HUDEP-2 (cell line): Measurements from ENCODE around the gene KRT20.
A peak's percentile ranks its signal among the peaks of the same experiment; 100 is the strongest.

Experiments
- DNase-seq, 76 experiments: peaks; one replicate each; lab custom pipeline; 2025; ENCODE audit not compliant: unreplicated experiment in 76 of 76; lab: John Stamatoyannopoulos, UW

The KRT20 gene

DNA sequence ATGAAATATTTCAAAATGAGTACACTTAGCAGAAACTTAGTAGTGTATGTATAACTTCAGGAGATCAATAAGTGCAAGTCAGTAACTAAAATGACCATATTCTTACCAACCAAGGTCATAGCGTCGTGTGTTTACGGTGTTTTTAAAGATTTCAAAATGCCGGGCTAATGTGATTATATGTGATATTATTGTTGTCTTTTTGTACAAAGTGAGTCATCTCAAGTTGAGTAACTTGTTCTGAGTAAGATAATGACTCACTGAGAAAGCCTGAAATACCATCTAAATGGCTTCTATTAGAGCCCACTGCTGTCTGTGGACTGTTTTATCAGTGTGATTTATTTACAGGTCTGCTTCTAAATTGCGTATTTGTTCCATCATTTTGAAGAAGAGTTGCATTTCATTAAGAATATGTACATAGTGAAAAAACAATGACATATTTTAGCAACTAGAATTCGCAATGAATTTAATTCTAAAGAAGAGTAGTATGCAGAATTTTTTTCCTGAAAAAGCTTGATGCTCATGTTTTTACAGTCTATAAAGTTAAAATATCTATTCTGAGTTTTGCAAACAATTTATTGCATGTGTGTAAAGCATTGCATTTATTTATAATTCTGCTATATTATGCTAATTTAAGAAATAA lies 30.7 kb downstream of the KRT20 start:
- DNase-seq: no peak

GRCh38 chr17:40852364-40852763 lies 32.7 kb downstream of the KRT20 start:
- no peak for DNase-seq

- no peak for DNase-seq
Measured at GRCh38 chr17:40850293-40850972, 34.6 kb downstream of the KRT20 start.

GRCh38 chr17:40849723-40850122 lies 35.3 kb downstream of the KRT20 start:
- no peak for DNase-seq

DNA sequence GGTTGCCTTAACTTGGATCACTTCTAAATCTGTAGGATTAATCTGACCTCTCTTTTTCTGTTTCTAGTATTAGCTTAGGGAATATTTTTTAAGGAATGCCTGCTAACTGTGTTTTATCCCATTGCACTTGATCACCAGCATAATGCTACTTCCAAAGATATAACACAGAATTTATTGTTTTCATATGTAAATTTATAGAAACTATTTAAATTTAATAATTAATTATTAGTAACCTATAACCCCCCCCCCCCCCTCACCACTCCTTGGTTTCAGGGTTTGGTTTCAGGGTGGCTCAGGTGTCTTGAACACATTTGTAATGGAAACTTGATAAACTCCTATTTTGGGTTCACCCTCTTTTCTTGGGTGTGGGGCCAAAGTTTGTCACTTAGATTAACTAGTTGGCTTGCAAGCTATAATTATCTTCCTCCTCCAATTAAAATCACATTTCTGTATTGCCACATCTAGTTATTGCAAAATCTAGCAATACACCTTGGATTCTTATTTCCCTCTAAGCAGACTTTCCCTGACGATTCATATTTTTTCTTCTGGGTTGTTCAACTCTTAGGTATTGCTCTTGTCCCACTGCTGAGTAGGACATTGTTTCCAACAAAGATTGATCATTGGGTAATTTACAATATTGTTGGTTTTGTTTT lies 36.3 kb downstream of the KRT20 start:
- DNase-seq: no peak

- no peak for DNase-seq
Measured at GRCh38 chr17:40846515-40847144, 38.4 kb downstream of the KRT20 start.

- DNase-seq: peak in 1 of 76 experiments; percentile 5
Measured at GRCh38 chr17:40844671-40845107, 40.4 kb downstream of the KRT20 start.

DNA sequence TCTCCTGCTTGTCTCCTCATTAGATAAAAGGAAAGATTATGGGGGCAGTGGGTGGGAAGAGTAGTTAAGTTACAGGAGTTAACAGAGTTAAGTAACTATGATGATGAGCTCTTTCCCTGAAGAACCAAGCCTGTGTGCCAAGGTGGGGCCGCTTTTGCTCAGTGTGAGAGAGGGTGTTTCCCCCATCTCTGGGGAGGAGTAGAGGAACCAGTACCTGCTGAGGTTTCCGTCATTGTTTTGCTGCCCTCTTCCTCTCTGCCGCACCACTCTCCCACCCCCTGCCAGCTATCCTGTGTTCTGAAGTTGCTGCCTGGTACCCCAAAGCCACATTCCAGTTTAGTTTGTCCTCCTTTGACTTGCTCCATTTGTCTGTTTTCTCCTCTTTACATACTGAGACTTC lies 41.8 kb downstream of the KRT20 start:
- DNase-seq: no peak

- no peak for DNase-seq
Measured at GRCh38 chr17:40841246-40841645, 43.8 kb downstream of the KRT20 start.

DNA sequence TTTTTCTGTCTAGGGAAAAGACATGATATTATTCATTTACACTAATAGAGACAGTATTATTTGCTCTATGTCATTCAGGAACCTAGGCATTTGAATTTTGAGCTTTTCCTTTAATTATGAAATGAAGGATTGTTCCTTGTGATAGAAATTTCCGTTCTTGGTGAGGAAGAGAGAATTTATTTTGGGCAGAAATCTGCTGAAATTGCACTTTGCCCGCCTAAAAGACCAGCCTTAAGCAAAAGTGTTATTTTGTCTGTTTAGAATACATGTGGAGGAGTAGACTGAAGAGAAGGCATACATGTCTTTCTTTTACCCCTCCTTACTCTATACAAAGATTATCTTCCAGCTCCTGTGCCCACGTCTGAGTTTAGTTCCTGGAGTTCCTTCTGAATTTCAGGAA lies 45.8 kb downstream of the KRT20 start:
- DNase-seq: no peak

GRCh38 chr17:40836020-40836419 lies 49.0 kb downstream of the KRT20 start:
- DNase-seq: no peak

GRCh38 chr17:40833882-40834281 lies 51.2 kb downstream of the KRT20 start:
- no peak for DNase-seq

DNA sequence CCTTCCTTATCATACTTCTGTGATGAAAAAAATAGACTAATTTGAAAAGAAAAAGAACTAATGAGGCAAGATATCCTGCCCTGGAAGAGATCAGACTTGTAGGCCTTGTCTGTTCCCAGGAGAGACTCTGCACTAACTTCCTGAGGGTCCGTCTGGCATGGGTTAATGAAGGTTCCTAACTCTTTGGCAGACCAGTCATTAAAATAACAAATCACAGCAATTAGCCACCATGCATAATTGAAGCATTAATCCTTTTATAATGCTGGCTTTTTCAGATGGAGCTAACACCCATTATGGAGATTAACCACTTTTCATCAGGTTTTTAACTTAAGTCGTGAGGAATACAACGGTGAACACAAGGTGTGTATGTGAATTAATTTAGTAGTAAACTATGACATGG lies 52.2 kb downstream of the KRT20 start:
- DNase-seq: no peak

GRCh38 chr17:40830085-40830776 lies 54.8 kb downstream of the KRT20 start:
- no peak for DNase-seq

- DNase-seq: no peak
Measured at GRCh38 chr17:40828454-40829044, 56.5 kb downstream of the KRT20 start.

DNA sequence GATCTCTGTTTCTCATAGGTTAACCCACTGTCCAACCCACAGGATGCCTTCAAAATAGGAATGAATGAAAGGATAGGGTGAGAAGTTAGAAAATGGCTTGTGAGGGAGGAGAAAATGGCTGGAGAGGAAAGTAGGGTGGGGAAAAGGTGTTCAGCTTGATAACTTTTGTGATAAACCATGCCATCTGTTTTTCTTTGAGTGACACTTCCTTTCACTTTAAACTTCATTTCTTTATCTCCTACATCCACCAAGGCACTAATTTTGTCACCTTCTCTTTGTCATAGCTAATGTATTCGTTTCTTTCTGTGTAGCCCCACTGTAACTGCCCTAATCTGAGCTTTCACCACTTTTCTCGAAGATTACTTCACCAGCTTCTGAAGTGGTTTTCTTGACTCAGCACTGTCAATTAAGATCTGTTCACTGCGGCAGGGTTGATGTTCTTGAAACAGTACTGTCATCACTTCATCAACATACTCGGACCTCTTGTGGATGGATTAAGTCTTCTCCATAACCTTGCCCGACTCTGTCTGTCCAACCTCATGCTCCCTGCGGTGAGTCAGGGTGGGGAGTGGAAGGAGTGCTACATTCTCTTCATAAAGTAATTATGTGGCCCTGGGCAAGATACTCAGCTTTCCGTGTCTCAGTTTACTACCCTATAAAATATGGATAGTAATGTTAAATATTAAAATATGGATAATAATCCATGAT lies 57.1 kb downstream of the KRT20 start:
- peak in 21 of 76 experiments; percentile 2 to 75 (median 34) for DNase-seq
